SW 1271 (cell line): ENCODE measurements around the gene ZSCAN26.
A peak's percentile ranks its signal among the peaks of the same experiment; 100 is the strongest.

Source experiments
- DNase-seq, 2 experiments: peaks; one replicate each; lab custom pipeline; 2025; lab: John Stamatoyannopoulos, UW

The ZSCAN26 gene

DNA sequence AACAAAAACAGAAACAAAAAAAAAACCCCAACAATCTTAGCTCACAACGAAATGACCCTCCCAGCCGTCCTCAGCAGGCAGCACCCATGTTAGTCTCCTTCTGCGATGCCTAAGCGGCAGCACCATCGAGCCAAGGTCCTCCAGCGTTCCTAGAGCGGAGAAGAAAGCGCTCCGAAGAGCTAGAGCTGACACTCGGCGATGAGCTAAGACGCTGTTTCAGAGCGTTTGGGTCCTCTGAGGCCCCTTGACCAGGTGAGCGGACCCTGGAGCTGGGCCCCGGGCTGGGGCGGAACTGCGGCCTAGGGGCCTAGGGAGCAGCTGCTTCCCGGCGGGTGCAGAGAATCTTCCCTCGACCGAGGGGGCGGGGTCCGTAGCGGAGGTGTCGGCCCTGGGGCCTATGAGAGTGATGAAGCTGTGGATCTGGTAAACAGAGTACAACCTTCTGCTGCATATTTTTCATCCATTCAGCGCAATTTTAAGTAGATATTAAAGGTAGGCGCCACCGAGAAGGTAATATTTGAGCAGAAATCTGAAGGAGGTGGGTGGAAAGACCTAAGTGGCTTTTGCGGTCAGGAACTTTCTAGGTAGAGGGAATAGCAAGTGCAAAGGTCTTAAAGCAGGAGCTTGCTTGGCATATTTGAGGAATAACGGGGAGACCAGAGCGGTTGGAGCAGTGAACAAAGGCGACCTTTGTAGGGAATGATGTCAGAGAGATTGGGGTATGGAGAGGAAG lies at the start of gene ZSCAN26:
TSS of gene ZSCAN26 (plus strand) at position 182 of the 733 bp plus-strand sequence. CDS start 4,777 bp downstream, outside the sequence.
- DNase-seq: peak; percentile 75 to 90

- no peak for DNase-seq
Measured at GRCh38 chr6:28217890-28218289, 49.1 kb upstream of the ZSCAN26 start.

DNA sequence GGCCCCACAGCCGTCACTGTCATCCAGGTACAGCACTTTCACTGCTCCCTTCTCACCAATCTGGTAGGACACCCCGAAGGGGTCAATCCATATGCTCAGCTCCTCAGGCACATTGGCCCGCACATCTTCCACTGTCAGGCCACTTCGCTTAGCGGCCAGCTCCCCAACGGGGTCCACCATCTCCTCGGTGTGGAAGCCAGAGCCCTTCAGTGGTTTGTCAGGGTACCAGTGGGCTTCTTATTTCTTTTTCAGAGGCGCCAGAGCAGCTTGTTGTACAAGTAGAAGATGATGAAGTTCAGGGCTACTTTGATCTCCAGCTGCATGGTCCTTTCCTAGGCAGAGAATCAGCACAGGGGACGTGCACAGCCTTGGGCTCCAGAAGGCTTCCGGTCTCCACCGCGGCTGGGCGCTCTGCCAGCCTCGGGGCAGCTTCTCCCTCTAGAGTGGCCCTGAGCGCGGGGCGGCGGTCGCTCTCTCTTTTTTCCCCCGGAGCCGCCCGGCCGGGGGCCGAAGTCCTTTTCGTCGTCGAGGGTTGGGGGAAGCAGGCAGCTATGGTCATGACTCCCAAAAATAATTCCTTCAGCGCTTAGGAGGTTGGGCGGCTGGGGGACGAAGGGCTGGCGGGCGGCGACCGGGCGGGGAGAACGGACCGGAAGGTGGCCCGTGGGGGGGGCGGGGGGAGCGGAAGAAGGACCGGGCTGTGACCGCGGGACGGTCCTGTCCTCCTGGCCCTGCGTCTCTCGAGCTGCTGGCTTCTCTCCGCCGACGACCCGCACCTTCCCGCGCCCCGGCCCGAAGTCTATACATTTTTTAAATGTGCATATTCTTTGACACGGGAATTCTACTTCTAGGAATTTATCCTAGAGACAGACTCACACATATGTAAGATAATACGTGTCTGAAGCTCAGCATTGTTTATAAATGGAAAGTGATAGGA lies 48.4 kb upstream of the ZSCAN26 start:
- DNase-seq: peak; percentile 48 to 74

DNA sequence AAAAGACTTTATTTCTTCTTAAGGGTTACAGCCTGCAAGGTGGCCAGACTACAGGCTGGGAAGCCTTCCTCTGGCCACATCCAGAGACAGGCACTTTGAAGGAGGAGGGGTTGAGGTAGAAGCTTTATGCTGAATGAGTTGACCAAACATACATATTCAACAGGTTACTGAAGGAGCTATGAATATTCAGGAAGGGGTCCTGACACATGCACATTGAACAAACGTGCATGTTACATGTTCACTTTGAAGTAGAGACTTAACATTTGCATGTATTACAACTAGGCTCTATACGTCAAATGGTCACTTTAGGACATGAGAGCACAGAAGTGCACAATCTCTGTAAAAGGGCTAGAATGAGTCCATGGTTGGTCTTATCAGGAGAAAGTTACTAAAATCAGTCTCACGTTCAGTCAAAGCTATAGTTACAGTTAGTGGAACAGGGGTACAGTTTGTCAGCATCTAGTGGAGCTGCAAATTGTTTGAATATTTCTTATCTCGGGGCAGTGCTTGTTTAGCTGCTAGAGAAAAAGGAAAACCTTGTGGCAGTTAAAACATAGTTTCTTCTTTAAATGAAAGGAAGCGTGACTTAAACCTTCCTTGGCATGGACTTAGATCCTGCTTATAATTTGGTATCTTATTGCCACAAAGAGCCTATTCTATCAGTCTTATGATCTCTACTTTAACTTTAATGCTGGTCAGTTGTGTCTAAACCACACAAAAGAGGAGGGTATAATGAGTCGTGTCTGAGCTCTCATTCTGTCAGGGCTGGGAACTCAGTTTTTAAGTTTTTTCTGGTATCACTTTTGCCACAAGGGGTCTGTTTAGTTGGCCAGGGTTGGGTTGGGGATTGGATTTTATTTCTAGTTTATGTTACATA lies 46.4 kb upstream of the ZSCAN26 start:
- DNase-seq: no peak

- DNase-seq: no peak
Measured at GRCh38 chr6:28224131-28225055, 42.5 kb upstream of the ZSCAN26 start.

GRCh38 chr6:28225056-28225834 lies 41.7 kb upstream of the ZSCAN26 start, which contains the start of gene ZSCAN9:
Gene ZSCAN9, plus strand, starts transcription at chr6:28225275. Its CDS starts 1,810 bp downstream, at chr6:28227085.
- DNase-seq: peak; percentile 77 to 92

DNA sequence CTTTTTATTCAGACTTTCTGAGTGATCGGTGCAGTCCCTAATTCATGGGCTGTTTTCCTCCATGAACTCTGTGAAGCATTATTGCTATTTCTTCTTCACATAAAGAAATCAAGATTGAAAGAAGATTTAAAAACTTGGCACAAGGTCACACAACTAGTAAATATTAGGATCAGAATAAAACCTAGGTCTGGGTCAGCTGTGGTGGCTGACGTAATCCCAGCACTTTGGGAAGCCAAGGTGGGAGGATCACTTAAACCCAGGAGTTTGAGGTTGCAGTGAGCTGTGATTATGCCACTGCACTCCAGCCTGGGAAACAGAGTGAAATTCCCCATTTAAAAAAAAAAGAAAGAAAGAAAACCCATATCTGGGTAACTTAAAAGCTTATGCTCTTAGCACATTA lies 40.5 kb upstream of the ZSCAN26 start:
- no peak for DNase-seq

GRCh38 chr6:28232785-28233184 lies 34.2 kb upstream of the ZSCAN26 start:
- DNase-seq: no peak

GRCh38 chr6:28235912-28236452 lies 31.0 kb upstream of the ZSCAN26 start:
- DNase-seq: no peak

DNA sequence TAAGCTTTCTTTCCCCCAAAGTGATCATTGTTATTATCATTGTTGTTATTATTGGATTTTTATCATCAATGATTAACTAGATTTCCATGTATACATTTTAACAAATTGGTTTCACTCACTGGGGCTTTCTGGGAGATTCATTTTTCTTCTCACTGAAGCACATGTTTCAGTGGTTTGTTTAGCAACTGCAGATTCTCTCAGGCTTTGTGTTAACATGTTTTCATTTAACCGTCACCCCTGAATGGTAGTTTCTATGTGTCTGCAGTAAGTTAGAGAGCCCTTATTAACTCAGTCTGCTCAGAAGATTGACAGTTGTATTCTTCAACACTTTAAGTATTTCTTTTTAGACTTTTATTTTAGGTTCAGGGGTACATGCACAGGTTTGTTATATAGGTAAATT lies 27.3 kb upstream of the ZSCAN26 start:
- DNase-seq: no peak

- no peak for DNase-seq
Measured at GRCh38 chr6:28240471-28240870, 26.5 kb upstream of the ZSCAN26 start.

- no peak for DNase-seq
Measured at GRCh38 chr6:28243946-28244345, 23.0 kb upstream of the ZSCAN26 start.

DNA sequence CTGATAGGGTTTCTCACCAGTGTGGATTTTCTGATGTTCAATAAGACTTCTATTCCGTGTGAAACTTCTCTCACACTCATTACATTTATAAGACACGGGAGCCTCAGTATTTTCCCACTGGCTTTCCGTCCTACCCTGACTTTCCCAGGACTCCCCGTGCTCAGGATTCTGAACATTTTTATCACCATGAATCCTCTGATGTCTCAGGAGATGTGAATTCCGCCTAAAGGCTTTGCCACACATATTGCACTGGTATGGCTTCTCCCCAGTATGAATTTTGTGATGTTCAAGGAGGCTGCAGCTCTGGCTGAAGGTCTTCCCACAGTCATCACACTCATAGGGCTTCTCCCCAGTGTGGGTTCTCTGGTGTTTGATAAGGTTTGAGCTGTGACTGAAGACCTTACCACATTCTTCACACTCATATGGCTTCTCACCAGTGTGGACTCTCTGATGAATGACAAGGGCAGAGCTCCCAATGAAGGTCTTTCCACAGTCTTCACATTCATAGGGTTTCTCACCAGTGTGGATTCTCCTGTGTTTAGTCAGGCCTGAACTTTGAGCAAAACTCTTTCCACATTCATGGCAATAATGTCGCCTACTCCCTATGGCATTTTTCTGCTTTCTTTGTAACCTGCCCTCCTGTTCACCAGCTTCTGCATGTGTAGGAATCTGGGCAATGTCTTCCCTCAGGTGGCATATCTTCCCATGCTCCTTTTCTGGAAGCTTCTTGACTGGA lies 21.6 kb upstream of the ZSCAN26 start:
- no peak for DNase-seq

- DNase-seq: no peak
Measured at GRCh38 chr6:28248916-28249315, 18.0 kb upstream of the ZSCAN26 start.

DNA sequence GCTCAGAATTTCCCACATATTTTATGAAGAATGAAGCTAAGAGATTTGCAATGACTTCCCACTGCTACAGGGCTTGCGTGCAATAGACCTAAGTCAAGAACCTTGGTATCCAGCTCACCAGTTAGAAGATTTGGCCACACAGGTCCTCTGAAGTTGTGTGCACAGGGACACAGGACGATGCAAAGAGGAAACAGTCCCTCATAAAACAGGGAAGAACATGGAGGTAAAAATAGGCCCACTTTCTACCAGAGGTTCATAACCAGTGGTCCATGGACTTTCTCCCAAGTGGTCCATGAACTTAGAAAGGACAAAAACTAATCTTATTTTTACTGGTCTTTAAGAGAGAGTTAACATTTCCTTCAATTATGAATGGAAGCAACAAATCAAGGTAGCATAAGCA lies 16.2 kb upstream of the ZSCAN26 start:
- DNase-seq: no peak

GRCh38 chr6:28251661-28252008 lies 15.3 kb upstream of the ZSCAN26 start:
- DNase-seq: peak in 1 of 2 experiments; percentile 37

DNA sequence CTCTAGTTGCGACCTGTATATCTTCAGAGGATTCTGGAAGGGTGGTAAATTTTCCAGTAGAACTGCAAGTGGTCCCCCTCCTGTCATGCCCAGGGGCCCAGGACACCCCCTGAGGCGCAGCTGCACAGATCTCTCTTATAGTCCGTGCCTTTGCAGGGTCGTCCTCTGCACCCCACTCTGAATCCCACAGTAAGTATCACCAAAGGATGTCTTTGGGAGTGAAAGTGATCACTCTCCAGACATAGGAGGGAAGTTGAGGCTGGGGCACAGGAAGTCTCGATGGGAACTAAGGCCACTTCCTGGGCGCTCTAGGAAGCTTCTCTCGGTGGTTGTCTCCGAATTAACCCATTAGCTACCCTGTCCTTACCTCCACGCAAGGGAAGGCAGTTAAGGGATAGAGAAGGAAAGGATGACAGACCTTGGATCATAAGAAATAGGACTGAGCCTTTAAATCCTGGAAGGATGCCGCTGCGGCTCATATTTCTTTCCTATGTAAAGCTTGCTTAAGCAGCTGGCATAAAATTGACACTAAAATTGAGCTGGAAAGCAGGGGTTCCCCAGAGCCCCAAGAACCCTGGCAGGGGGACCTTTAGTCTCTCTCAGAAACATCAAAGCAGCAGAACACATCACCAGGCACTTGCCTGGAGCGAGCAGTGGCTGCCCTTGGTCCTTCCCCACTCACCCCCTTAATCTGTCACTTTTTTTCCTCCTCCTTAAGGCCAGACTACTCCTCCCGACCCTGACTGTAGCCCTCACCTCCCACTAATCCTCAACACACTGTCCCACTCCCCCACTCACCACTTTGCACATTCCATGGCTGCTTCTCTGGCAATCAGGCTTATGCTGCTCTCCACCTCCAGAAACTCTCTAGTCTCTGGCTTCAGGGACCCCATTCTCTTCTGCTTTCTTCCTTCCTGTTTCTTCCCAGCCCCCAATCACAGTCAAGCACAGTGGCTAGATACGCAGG lies 14.7 kb upstream of the ZSCAN26 start, which contains the start of gene ZKSCAN4:
TSS of gene ZKSCAN4 (minus strand) at position 261 of the 967 bp plus-strand sequence. CDS start 289 bp downstream, outside the sequence.
- peak; percentile 28 to 91 for DNase-seq

DNA sequence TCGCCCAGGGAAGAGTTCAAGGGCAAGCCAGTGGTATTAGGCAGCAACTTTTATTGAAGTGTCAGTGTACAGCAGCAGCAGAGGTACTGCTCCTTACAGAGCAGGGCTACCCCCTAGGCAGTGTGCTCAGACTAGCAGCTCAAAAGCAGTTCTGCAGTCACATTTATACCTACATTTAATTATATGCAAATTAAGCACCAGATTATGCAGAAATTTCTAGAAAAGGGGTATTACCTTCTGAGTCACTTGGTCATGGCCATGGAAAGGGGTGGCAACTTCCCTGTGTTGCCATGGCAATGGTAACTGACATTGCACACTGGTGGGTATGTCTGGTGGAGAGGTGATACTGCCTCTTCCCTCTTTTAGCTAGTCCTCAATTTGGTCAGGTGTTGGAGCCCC lies 12.8 kb upstream of the ZSCAN26 start:
- DNase-seq: peak in 1 of 2 experiments; percentile 2
